GM19351 (cell line): ENCODE measurements around the gene BTNL3.

ENCODE experiments used
- ATAC-seq: cut with Tn5 transposase; IDR thresholded peaks from one replicate; pipeline ENCODE4 v1.9.1; 2021; ENCODE audit warnings: mild to moderate bottlenecking, moderate library complexity; ENCODE audit not compliant: unreplicated experiment

BTNL3 gene

DNA sequence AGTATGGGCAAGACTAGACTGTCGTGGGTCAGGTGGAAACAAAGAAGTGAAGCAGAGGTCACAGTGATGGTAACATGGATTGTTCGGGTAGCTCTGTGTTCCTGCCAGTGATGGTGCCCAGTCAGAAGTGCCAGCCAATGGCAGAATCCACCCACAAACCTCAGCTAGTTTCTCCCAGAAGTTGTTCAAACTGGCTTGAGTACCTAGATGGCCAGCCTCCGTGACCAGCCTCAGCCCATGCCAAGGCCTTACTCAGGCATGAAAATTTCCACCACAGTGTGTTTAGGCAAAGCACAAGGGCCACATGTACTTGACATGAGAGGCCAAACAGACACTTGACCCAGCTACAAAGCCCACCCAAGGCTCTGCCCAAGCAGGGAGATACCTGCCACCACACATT lies 32.0 kb downstream of the BTNL3 start:
- ATAC-seq, result no peak

DNA sequence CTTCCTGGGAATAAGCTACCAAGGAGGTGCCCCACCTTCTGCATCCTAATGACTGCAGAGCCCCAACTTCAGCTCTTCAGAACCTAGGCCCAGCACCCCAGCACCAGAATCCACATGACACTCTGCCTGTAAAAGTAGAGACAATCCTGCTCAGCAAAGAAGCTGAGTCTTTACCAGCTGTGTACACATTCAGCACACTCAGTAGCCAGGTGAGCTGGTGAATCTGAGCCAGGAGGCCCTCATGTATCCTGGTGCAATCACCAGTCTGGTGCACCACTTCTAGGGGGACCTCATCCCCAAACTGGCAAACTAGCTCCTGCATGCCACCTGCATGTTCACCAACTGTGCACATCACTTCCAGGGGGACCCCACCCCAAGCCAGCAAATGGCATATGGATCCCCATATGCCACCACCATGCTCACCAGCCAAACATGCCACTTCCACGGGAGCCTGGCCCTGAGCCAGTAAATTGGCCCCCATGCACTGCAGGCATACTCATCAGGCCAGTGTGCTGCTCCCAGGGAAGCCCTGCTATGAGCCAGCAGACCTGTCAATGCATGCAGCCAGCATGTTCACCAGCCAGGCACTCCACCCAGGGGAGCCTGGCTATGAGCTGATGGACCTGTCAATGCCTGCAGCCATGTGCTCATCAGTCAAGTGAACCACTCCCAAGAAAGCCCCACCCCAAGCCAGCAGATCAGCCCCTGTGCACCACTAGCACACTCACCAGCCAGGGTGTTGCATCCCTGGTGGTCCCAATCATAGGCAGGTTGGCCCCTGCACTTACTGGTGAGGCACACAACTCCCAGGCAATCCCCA lies 35.8 kb downstream of the BTNL3 start:
- ATAC-seq, result no peak

DNA sequence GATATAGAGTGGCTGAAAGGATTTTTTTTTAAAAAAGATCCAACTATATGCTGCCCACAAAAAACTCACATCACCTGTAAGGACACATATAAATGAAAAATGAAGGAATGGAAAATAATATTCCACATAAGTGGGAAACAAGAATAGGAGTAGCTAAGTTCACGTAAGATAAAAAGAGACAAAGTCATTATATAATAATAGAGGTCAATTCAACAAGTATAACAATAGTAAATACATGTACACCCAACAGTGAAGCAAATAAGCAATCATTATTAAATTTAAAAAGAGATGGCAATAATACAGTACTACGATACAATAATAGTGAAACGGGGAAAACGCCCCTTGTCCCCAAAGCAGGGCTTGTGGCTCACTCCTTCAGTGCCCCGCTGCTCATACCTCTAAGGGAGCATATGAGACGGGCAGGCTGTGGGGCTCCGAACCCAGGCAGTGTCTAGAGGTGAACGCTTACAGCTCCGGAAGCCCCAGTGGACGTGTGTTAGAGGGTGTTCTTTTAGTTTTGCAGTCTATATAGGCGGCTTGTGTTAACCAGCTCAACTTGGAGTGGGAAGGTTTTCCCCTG lies 38.9 kb downstream of the BTNL3 start:
- no peak for ATAC-seq

DNA sequence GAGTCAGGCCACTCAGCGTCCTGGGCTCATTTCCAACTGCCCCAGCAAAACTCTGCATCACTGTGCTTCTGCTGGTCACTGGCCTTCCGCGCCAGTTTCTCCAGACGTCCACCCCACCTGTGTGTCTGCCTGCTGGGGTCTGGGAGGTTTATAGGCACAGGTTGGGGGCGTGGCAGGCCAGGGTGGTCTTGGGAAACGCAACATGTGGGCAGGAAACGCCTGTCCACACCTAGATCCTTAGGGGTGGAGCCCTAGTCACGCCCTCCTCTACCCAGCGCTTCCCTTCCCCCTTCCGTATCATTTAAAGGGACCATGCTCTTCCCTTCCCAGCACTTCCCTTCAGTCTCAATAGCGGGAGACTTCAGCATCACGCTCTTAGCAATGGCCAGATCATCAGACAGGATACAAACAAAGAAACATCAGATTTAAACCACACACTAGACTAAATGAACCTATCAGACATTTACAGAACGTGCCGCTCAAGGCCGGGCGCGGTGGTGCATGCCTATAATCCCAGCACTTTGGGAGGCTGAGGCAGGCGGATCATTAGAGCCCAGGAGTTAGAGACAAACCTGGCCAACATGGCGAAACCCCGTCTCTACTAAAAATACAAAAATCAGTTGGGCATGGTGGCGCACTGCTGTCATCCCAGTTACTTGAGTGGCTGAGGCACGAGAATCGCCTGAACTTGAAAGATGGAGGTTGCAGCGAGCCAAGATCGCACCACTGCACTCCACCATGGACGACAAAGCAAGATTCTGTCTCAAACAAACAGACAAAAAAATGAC lies 39.6 kb downstream of the BTNL3 start:
- ATAC-seq, result no peak

DNA sequence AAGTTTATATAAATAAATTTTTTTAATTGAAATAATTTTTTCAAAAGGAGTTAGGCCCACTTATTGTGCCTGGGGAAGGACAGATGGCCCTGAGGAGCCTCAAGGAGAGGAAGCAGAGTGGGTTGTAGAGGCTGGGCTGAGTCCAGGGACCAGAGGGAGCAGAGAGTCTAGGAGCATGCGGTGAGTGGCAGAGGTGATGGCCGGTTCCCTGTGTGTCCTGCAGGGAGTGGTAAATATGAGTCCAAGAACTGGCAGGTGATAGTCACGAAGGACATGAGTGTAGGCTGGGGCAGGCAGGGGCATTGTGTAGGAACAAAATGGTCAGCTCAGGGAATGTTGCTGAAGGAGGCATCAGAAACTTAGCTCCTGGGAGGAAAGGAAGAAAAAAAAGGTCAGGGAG lies 43.1 kb downstream of the BTNL3 start:
- ATAC-seq, result no peak

DNA sequence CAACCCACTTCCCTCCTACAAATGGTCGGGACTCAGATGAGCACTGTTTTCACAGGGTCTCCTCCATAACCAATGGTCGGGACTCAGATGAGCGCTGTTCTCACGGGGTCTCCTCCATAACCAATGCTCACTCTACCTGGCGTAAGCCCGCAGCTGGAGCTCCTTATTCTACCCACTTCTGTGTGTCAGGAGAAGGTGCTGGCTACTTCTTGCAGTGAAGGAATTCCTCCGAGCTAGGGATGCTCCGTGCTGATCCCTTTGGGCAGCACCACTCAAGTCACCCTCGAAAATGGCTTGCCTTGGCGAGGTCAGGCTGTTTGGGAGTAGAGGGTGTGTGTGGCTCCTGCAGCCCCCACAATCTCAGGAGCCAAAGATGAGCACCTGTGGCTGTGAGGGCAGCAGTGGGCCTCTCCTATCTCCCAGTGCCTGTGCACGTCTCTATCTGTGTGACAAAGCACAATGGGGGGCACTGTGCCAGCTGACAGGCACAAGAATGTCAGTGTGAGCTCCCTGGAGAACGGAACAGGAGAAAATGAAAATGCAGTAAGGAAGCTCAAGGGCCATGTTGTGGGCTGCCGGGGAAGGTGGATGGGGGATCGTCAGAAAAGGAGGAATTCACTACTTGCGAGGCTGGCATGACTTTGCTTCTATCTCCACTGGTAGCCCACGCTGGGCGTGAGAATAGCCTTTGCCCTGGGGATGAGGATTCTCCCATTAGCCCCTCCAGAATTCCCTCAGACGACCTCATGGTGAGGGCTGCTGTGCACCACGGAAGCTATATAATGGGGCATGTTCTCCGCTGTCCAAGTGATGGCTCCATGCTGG lies 47.6 kb downstream of the BTNL3 start:
- no peak for ATAC-seq

DNA sequence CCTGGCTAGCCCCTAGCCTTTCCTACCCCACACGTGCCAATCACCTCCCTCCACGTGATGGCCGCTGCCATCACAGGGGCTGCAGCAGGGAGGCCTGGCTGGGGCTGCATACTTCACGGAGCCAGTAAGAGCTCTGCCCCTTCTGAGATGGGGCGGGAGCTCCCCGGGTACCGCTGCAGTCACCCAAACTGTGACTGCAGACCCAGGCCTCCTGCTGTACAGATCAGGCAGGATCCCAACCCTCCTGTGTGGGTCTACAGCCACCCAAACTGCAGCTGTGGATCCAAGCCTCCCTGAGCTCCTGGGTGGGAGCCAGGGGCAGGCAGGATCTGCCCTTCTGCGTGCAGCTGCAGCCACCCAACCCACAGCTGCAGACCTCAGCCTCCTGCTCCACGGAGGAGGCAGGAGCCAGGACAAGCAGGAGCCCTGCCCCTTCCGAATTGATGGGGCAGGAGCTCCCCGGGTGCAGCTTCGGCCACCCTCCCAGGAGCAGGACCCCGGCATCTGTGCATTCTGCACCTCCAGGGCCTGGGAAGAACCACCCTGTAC lies 48.2 kb downstream of the BTNL3 start:
- ATAC-seq, result no peak

DNA sequence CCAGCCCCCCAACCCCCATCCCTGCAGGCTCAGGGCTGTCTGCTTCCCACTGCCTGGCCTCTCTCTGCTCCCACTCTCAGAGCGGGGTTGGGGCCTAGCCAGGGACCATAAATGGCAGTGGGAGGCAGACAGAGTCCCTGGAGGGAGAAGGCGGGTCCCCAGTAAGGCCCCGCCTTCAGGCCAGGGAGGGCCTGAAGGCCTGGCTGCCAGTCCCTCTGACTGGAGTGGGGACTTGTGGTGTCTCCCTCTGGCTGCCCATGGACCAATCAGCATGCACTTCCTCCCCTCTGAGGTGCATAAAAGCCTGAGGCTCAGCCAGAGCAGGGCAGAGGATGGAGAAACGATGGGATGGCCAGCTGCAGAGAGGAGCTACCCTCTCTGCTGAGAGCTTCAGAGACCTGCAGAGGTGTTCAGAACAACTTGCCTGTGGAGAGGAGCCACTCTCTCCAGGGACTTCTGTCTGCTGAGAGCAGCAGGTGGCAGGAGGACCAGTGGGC lies 48.8 kb downstream of the BTNL3 start:
- no peak for ATAC-seq

DNA sequence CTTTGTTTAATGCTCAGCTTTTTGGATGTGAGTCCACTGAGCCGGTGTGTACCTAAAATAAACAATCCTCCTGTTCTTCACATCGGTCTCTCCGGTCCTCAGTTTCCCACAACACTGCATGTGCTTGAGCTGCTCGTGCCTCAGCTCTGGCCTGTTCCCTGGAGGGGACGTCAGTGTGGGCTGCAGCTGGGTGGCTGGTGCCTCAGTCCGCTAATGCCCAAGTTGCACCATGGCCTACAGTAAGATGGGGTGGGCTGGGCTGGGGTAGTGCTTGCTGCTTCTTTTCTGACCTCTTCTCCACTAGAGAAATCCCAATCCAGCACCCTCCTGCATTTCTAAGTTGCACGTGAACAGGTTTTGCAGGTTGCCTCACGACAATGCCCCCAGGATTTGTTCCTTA lies 50.8 kb downstream of the BTNL3 start:
- ATAC-seq, result no peak

DNA sequence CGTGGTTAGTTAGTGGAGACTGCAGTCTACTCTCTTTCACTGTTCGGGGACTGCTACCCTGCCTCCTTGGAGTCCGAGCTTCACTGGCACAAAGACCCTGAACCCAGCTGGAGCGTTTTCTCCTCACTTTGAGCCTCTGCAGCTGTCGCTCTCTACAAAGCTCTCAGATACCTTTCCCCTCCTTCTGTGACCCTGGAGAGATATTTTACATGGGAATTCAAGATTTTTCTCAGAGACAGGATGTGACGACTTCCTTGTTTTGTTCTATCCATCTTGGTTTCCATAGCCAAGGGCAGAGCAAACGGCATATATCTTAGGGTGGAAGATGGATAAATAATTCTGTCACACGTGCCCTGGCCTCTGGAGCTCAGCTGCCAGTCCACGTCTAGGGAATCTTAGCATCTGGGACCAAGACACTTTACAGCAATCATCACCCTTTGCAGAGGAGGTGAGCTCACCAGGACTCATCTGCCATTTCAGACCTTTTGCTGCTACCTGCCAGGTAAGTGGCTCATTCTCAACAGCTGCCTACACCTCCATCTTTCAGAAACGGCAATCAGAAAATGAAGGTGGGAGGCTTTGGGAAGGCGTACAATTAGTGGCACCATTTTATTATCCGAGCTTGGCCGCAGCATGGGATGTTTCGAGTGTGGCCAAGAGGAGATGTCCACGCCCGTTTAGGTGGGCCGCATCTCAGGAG lies 51.4 kb downstream of the BTNL3 start, which contains the start of gene BTNL9:
Gene BTNL9 (plus strand): TSS at position 336 of the 700 bp plus-strand sequence. CDS start 5,224 bp downstream, outside the sequence.
- no peak for ATAC-seq

DNA sequence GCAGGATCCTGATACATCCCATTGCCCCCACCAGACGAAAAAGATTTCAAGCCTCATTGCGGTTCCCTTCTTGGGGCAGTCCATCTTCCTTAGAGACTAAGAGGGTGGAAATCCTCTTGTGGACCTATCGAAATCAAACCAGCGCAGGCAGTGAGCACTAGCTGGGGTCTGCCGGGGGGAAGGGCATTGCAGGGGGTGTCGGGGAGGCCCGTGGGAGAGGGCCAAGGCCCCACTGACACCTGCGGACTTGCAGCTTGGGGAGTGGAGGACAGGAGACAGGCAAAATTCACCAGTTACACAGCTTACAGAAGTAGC lies 51.9 kb downstream of the BTNL3 start:
- ATAC-seq, result no peak

DNA sequence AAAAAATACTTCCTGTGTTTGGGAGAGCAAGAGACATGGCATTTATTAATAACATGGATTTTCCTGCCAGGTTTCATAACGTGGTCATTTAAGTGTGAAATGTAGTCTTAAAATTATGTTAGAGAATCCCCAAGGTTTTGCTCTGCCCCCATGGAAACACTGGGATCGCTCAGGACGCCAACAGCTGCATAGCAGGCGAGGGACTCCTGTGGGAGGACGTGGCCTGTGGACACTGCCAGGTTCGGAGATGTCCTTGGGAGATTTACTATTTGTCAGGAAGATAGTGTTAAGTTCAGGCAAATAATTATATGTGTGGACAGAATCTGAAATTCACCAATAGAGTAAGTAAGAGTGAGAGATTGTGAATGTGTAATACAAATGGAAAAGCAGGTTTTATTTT lies 52.4 kb downstream of the BTNL3 start:
- ATAC-seq, result no peak

DNA sequence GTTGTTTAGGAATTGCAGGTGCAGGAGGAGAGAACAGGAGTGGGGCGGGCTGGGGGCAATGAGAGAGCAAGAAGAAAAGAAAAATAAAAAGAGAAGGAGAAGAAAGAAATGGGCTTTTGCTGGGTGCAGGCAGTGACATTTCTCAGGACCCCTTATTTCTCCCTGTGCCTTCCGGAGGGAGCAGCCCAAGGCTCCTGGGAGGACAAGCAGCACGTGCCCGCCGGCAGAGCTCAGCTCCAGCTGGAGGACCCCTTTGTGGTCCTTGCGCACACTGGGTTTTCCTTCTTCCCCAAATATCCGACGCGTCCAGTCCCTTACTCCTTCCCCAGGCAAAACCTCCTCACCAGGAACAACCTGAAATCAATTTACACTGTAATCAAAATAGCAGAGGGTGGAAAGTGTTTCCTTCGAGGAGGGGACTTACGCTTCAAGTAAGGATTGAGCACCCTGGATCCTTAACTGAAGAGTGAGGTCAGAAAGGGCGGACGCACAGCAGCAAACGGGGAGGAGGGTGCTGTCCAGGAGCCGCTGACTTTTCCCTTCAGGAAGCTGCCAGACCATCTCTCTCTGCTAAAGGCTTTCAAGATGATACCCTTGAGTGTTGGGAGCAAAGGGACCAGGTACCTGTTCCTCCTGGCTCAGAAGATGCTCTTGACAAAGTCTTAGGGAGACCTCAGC lies 53.5 kb downstream of the BTNL3 start:
- ATAC-seq, result no peak

DNA sequence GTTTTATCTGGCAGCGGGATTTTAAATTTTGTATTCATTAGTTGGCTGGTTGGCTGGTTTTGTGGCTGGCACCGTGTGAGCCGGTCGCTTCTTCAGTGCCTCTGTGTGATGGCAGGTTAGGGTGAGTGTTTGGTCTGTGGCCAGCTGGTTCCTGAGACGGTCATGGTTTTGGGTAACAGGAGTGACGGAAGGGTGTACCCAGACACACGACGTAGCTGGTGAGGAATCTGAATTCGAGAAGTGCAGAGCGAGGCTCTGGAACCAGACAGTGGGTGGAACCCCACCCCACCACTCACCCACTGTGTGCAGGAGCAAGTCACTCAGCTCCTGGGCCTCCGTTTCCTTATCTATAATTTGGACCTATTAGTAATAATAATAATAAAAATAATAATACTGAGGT lies 54.1 kb downstream of the BTNL3 start:
- ATAC-seq, result no peak

DNA sequence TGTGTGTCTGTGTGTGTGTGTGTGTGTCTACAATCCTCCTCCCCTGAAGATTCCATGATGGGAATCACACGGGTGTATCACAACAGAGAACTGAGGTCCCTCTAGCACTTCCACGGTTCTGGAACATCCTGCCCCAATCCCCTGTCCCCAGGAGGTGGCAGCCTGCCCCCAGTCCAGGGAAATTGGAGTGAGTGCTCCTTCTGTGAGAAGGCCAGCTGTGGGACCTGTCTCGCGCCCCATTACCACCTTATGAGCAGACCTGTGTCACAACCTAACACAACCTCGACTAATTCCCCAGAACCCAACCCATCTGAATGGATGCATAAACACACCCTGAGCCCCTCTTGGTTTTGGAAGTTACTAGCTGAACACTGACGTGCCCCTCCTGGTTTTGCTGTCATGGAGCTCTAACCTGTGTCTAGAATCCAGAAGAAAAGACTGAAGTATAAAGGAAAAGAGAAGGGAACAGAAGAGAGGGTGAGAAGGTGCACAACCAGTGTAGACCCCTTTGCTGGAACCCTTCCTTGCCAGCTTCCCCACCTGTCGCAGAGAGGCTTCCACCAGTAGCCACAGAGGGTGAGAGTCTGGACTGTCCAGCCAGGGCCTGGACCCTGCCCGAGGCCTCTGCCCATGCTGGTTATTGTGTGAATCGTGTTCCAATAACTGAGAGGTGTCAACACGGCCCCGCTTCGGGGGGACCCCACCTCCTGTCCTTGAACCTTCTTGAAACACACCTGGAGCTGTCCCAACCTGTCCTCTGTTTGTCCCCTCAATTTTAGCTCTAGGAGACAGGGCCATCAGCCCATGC lies 54.8 kb downstream of the BTNL3 start:
- ATAC-seq, result no peak

DNA sequence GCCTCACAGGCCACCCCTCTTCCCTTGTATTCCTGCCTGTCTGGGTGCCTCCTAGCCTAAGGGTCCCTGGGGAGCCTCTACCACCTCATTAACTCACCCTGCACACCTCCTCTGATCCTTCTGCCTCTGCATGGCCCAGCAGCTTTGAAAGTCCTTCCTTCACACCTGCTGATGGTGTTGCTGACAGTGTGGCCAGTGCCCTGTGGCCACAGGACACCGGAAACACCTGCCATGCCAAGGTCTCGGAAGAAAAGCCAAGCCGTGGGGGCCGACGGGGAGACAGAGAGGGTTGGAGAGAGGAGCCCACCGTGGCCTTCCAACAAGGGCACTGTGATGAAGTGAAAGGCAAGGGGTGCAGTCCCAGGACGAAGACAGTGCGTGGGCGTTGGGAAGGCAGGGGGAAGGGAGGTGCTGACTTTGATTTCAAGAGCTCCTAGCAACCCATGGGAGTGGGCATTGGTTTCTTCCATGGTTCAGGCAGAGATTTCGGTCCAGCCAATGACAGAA lies 55.5 kb downstream of the BTNL3 start:
- no peak for ATAC-seq

DNA sequence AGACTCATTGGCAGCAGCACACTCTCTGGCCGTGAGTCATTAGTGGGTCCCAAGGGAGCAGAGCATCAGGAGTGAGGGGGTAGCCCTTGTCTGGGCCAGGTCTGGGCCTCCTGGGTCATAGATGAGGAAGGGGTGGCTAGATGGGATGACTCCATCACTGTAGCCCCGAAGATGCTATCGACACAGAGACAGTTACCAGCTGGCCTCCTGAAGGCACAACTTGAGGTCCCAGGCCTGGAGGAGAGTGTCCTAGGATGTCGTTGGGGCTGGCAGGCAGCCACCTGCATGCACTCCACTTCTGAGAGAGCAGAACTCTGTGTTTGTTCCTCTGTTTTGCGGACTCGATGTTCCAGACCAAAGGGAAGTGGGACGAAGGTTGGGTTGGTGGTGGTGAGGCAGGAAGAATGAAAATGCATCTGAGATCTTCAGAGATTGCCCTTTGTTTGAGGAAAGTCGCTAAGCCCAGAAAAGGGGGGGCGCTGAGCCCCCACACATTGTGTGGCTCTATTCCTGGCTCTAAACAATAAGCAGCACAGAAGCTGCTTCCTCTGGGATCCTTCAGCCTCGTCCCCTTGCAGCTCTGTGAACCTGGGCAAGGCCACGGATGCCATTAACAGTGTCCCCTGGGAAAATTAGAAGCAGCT lies 56.1 kb downstream of the BTNL3 start:
- ATAC-seq, result no peak

DNA sequence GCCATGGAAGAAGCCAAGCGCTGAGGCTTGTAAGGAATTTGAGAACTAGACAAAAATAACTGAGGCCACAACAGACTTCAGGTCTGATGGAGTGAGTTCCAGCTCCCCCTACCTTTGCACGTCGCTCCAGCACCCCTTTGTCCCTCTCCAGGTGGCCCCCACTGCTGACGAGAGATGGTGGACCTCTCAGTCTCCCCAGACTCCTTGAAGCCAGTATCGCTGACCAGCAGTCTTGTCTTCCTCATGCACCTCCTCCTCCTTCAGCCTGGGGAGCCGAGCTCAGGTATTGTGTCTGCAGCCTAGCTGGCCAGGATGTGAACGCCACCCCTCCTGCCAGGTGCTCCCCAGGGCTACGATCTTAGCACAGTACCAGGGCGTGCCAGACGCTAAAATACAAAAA lies 56.7 kb downstream of the BTNL3 start:
- no peak for ATAC-seq
